ENCODE measurements around the gene CLPTM1L.
"Not testable (repeated sequence)": the region's sequence is repeated elsewhere in the genome, so short reads cannot be mapped to it uniquely, and the experiment has no call there.

The CLPTM1L gene

GRCh38 chr5:1338506-1339070 is 6.3 kb downstream of the CLPTM1L start:
- DNase-seq = no peak

DNA sequence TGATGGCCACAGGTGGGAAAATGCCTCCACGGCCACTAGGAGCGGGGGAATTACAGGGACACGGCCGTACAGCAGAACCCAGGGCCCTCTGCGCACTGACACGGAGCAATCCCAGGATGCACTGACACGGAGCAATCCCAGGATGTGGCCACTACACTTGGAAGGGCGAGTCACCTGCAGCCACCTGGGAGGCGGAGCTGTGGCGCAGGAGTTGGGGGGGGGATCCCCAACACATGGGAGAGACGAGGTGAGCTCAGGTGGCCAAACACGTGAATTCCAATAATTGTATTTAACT is 6.8 kb downstream of the CLPTM1L start:
- no peak for DNase-seq

GRCh38 chr5:1337489-1338195 is 7.3 kb downstream of the CLPTM1L start:
- no peak for DNase-seq

DNA sequence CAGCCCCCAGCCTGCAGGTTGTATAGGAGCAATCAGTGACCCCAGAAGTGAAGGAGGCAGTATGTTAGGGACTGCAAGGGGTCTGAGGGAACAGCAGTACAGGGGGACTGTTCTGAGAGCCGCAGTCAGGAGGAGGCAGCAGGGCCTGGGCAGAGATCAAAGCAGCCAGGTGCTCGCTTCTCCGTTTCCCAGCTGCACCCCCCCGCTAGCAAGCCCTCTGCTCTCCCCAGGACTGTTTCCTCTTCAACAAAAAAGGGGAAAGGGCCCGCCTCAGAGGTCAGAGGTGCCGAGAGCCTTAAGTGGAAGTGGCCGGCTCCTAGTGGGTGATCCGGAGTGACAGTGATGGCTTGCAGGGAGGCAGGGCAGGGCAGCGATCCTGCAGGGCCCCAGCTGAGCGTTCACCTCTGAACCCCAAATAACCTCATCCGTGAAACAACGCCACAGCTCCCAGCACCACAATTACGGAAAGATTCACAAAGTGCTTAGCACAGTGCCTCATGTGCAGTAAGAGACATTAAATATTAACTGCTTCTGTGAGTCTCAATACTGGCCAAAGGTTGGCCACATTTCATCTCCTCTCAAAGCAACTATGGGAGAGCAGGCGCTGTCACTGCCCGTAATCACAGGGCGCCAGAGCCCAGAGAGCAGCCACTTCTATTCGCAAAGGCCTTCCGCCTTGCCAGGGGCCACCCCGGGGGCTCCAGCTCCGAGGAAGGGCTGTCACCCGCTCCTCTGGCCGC is 8.0 kb downstream of the CLPTM1L start:
- DNase-seq = no peak

DNA sequence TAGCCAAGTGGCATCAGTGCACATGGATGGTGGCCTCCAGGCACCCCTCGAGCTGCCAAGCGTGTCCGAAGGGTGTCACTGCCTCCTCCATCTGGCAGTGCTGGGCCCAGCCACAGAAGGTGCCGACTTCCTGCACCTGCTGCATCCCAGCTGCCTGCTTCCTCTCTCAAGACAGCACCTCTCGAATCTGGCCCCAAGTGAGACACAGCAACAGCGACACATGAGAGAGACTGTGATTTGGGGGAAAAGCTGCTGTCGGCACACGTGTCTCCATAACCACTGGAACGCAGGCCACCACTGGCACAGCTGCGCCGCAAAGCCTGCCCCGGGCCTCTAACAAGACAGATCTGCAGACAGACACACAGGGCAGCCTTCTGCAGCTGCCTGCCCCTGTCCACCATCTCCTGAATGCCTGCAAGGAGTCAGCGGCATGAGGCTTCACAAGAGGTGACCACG is 8.8 kb downstream of the CLPTM1L start:
- DNase-seq = no peak

- DNase-seq = no peak
These were observed 9.3 kb downstream of the CLPTM1L start for GRCh38 chr5:1335540-1336095.

GRCh38 chr5:1334831-1335539 is 9.9 kb downstream of the CLPTM1L start:
- DNase-seq = no peak

DNA sequence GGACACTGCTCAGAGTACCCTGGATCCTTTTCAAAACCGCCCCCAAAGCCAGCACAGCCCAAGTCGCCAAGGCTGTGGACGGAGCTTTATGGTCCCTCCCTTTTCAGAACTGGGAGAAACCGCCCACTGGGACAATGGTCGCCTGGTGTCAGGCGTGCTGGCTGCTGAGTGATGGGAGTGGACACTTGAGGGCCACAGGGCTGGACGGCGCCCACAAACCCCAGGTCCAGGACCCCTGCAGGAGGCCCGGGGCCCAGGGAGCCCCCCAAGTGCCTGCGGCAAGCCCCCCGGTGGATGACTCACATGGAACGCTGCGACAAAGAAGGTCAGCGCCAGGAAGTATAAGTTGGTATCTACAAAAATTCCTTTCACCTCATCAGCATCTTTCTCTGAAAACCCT is 10.9 kb downstream of the CLPTM1L start:
- no peak for DNase-seq

GRCh38 chr5:1333286-1333685 is 11.6 kb downstream of the CLPTM1L start:
- not testable (repeated sequence) for DNase-seq

DNA sequence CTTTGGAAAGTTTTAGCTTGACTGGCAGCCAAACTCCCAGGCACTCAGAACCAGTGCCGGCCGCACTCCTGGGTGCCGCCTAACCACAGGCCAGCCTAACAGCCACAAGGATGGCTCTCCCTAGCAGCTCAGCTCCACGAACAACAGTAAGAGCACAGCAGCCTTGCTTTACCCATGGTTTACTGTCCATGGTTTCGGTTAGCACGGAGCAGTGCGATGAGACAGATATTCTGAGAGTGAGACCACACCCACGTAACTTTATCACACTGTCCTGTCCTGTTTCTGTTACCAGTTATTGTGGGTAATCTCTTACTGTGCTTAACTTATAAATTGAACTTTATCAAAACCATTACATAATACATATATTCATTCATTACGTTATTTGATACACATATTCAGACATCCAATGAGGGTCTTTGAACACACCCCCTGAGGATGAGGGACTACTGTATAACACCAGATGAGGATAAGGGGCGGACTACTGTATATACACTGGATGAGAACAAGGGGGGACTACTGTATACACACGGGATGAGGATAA is 12.4 kb downstream of the CLPTM1L start:
- DNase-seq = no peak

- no peak for DNase-seq
These were observed 13.0 kb downstream of the CLPTM1L start for GRCh38 chr5:1331861-1332405.

- no peak for DNase-seq
These were observed 13.8 kb downstream of the CLPTM1L start for GRCh38 chr5:1330847-1331831.

GRCh38 chr5:1330146-1330846 is 14.6 kb downstream of the CLPTM1L start:
- no peak for DNase-seq

DNA sequence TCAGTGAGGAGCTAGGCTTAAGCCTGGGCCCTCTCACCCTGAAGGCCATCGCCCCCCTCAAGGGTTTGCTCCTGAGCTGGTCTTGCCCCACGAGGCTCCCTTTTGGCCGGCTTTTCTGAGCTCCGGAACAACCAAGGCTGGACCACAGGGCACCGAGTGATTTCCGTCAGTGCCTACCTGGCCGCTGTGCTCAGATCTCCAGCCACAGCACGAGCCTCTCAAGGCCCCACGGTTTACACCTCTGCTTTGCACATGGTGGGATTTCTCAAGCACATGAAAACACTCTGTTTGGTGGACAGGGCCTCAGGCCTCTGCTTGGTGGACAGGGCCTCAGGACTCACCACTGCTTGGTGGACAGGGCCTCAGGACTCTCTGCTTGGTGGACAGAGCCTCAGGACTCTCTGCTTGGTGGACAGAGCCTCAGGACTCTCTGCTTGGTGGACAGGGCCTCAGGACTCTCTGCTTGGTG is 15.8 kb downstream of the CLPTM1L start:
- no peak for DNase-seq

- DNase-seq = not testable (repeated sequence)
These were observed 16.4 kb downstream of the CLPTM1L start for GRCh38 chr5:1328237-1329110.

DNA sequence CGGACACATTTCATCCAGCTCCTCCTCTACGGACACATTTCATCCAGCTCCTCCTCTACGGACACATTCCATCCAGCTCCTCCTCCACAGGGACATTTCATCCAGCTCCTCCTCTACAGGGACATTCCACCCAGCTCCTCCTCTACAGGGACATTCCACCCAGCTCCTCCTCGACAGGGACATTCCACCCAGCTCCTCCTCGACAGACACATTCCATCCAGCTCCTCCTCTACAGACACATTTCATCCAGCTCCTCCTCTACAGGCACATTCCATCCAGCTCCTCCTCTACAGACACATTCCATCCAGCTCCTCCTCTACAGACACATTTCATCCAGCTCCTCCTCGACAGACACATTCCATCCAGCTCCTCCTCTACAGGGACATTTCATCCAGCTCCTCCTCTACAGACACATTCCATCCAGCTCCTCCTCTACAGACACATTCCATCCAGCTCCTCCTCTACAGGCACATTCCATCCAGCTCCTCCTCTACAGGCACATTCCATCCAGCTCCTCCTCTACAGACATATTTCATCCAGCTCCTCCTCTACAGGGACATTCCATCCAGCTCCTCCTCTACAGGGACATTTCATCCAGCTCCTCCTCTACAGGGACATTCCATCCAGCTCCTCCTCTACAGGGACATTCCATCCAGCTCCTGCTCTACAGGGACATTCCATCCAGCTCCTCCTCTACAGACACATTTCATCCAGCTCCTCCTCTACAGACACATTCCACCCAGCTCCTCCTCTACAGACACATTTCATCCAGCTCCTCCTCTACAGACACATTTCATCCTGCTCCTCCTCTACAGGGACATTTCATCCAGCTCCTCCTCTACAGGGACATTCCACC is 17.8 kb downstream of the CLPTM1L start:
- DNase-seq = not testable (repeated sequence)

DNA sequence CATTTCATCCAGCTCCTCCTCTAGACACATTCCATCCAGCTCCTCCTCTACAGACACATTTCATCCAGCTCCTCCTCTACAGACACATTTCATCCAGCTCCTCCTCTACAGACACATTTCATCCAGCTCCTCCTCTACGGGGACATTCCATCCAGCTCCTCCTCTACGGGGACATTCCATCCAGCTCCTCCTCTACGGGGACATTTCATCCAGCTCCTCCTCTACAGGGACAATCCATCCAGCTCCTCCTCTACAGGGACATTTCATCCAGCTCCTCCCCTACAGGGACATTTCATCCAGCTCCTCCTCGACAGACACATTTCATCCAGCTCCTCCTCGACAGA is 18.4 kb downstream of the CLPTM1L start:
- not testable (repeated sequence) for DNase-seq

- no peak for DNase-seq
These were observed 18.9 kb downstream of the CLPTM1L start for GRCh38 chr5:1325870-1326531.
